WTC11 (cell line): Measurements from ENCODE around the gene CDKL2. TPM values are rescaled to one million over a fixed set of nuclear protein-coding genes. Genes with fewer than 3 reads are reported as not detected.

Experiments used
- ATAC-seq: fragments of 200-7000 bp; cut with Tn5 transposase; 2 replicates; pipeline ENCODE4 v1.10.0; 2021; ENCODE audit warnings: mild to moderate bottlenecking, moderate library complexity
- CTCF ChIA-PET: fragments of 300-600 bp; sonication (Branson Sonifier 250); formaldehyde crosslinking; loops from one replicate; lab custom pipeline; 2021; ENCODE audit warnings: antibody characterized with exemption; lab: Charles Lee
- POLR2A ChIA-PET: fragments of 350-600 bp; sonication (Branson Sonifier 250); formaldehyde crosslinking; loops from one replicate; lab custom pipeline; 2021; ENCODE audit warnings: antibody characterized with exemption; lab: Charles Lee
- DNase-seq: peaks from one replicate; pipeline ENCODE4 v3.0.0; 2021; ENCODE audit warnings: low spot score
- H3K27ac Mint-ChIP-seq: 2 replicates; pipeline ENCODE4 v1.8.0; 2021; ENCODE audit warnings: mixed read lengths
- H3K27me3 Mint-ChIP-seq: 2 replicates; pipeline ENCODE4 v1.8.0; 2021; ENCODE audit warnings: low read depth, mild to moderate bottlenecking, moderate library complexity, mixed read lengths
- H3K36me3 Mint-ChIP-seq: 2 replicates; pipeline ENCODE4 v1.8.0; 2021; ENCODE audit warnings: mixed read lengths
- H3K4me1 Mint-ChIP-seq: 2 replicates; pipeline ENCODE4 v1.8.0; 2022; ENCODE audit warnings: mixed read lengths
- H3K4me3 Mint-ChIP-seq: 2 replicates; pipeline ENCODE4 v1.8.0; 2021; ENCODE audit warnings: mild to moderate bottlenecking, moderate library complexity, mixed read lengths
- H3K9me3 Mint-ChIP-seq: 2 replicates; pipeline ENCODE4 v1.8.0; 2021; ENCODE audit warnings: mixed read lengths
- ATF2 ChIP-seq: sonication (generic); formaldehyde crosslinking; IDR thresholded peaks from 2 replicates; pipeline ENCODE4 v1.8.1; 2022; ENCODE audit warnings: low read depth, missing genetic modification reagents, borderline replicate concordance
- ATF3 ChIP-seq: sonication (generic); formaldehyde crosslinking; conservative IDR thresholded peaks from 2 replicates; pipeline ENCODE4 v1.8.1; 2022; ENCODE audit warnings: mild to moderate bottlenecking, missing genetic modification reagents
- ELF4 ChIP-seq: sonication (generic); formaldehyde crosslinking; IDR thresholded peaks from 2 replicates; pipeline ENCODE4 v1.8.1; 2022; ENCODE audit warnings: low read depth, mild to moderate bottlenecking, moderate library complexity, missing genetic modification reagents
- ESRRA ChIP-seq: sonication (generic); formaldehyde crosslinking; IDR thresholded peaks from 2 replicates; pipeline ENCODE4 v1.8.1; 2022; ENCODE audit warnings: mild to moderate bottlenecking, missing genetic modification reagents, borderline replicate concordance
- FOXP4 ChIP-seq: sonication (generic); formaldehyde crosslinking; IDR thresholded peaks from 2 replicates; pipeline ENCODE4 v1.8.0; 2022; ENCODE audit warnings: mild to moderate bottlenecking, missing genetic modification reagents
- HMGXB4 ChIP-seq: sonication (generic); formaldehyde crosslinking; IDR thresholded peaks from 2 replicates; pipeline ENCODE4 v1.8.1; 2023; ENCODE audit warnings: mild to moderate bottlenecking, moderate library complexity, missing genetic modification reagents
- MAX ChIP-seq: sonication (generic); formaldehyde crosslinking; IDR thresholded peaks from 2 replicates; pipeline ENCODE4 v1.8.0; 2022; ENCODE audit warnings: mild to moderate bottlenecking, missing genetic modification reagents
- MXD4 ChIP-seq: fragments of 250-450 bp; sonication (Bioruptor Pico); IDR thresholded peaks from 2 replicates; pipeline ENCODE4 v1.8.0; 2021; ENCODE audit warnings: mild to moderate bottlenecking, moderate library complexity, borderline replicate concordance
- PRDM15 ChIP-seq: sonication (generic); formaldehyde crosslinking; IDR thresholded peaks from 2 replicates; pipeline ENCODE4 v1.8.0; 2022; ENCODE audit warnings: missing genetic modification reagents
- TEAD1 ChIP-seq: sonication (generic); formaldehyde crosslinking; IDR thresholded peaks from 2 replicates; pipeline ENCODE4 v1.8.0; 2022; ENCODE audit warnings: mild to moderate bottlenecking, missing genetic modification reagents
- USF2 ChIP-seq: sonication (generic); formaldehyde crosslinking; IDR thresholded peaks from 2 replicates; pipeline ENCODE4 v1.8.1; 2023; ENCODE audit warnings: mild to moderate bottlenecking, missing genetic modification reagents, moderate library complexity
- ZBTB43 ChIP-seq: sonication (generic); formaldehyde crosslinking; IDR thresholded peaks from 2 replicates; pipeline ENCODE4 v1.8.1; 2023; ENCODE audit warnings: mild to moderate bottlenecking, missing genetic modification reagents
- ZNF263 ChIP-seq: sonication (generic); formaldehyde crosslinking; IDR thresholded peaks from 2 replicates; pipeline ENCODE4 v1.8.1; 2022; ENCODE audit warnings: low read depth, mild to moderate bottlenecking, moderate library complexity, missing genetic modification reagents
- ZNF281 ChIP-seq: sonication (generic); formaldehyde crosslinking; IDR thresholded peaks from 2 replicates; pipeline ENCODE4 v1.8.0; 2023; ENCODE audit warnings: mild to moderate bottlenecking, missing genetic modification reagents
- ZSCAN18 ChIP-seq: fragments of 250-450 bp; sonication (Bioruptor Pico); IDR thresholded peaks from 2 replicates; pipeline ENCODE4 v2.1.2; 2022; ENCODE audit warnings: mild to moderate bottlenecking, moderate library complexity
- total RNA-seq: library from RNA; stranded (reverse); gene quantifications from 3 replicates; pipeline ENCODE4 v1.2.3, GENCODE V29; 2021

Gene CDKL2
- total RNA-seq, 1 experiment from 2014 or later: 1.7 TPM

- POLR2A ChIA-PET: no interaction called here
- no peak overlapping the region for H3K27ac Mint-ChIP-seq
- H3K4me1 Mint-ChIP-seq: peaks cover 14% of the 10 kb centered on the region
- peaks cover 24% of the 10 kb centered on the region for H3K27me3 Mint-ChIP-seq
- no peaks in the 10 kb centered on the region for H3K36me3 Mint-ChIP-seq
- TF ChIP-seq ELF4 (CRISPR knock-in tag): no peak
- TF ChIP-seq ESRRA (CRISPR knock-in tag): no peak
- TF ChIP-seq ATF2 (CRISPR knock-in tag): no peak
- no peak for TF ChIP-seq ZNF281 (CRISPR knock-in tag)
- no peak for TF ChIP-seq TEAD1 (CRISPR knock-in tag)
- no peak for TF ChIP-seq FOXP4 (CRISPR knock-in tag)
- no peak for TF ChIP-seq MAX (CRISPR knock-in tag)
- TF ChIP-seq ZSCAN18 (CRISPR knock-in tag): no peak
- no peak for TF ChIP-seq MXD4 (CRISPR knock-in tag)
- no peak for TF ChIP-seq ATF3
- no peak for TF ChIP-seq PRDM15 (CRISPR knock-in tag)
- no peak for TF ChIP-seq ZBTB43 (CRISPR knock-in tag)
- no peak for TF ChIP-seq USF2 (CRISPR knock-in tag)
- no peak for TF ChIP-seq ZNF263 (CRISPR knock-in tag)
- TF ChIP-seq HMGXB4 (CRISPR knock-in tag): no peak
- TF ChIP-seq, all 79 proteins: peak for 0
- DNase-seq: no peak
- no peaks in the 10 kb centered on the region for H3K9me3 Mint-ChIP-seq
- CTCF ChIA-PET: no interaction called here
- no peak for ATAC-seq
- H3K4me3 Mint-ChIP-seq: no peak overlapping the region
These were observed 4.0 kb upstream of the CDKL2 start for GRCh38 chr4:75634281-75634680.
